GM13977 (cell line): ENCODE measurements around the gene CHD9NB.

Source experiments
- DNase-seq: peaks from one replicate; pipeline ENCODE4 v3.0.0; 2012; ENCODE audit warnings: low spot score
- CTCF ChIP-seq: IDR thresholded peaks from 2 replicates; pipeline ENCODE4 v1.5.1; 2012; ENCODE audit warnings: mild to moderate bottlenecking, control low read depth; ENCODE audit not compliant: insufficient read depth; ENCODE audit errors: extremely low read depth, missing control alignments
- in situ Hi-C: fragments of 300-500 bp; cut with MboI; formaldehyde crosslinking; loops from one replicate; pipeline ENCODE4 v1.12.0; 2022; ENCODE audit warnings: low sequenced_read_pairs, low pct_unique_long_range_greater_than_20kb, mixed read lengths, inconsistent platforms; ENCODE audit not compliant: unreplicated experiment

CHD9NB gene

GRCh38 chr16:53052519-53053501 is at the start of gene CHD9NB:
TSS of gene CHD9NB (minus strand) at chr16:53052897. CDS start at chr16:53044158, 8,739 bp downstream.
- DNase-seq: peak; percentile 49
- in situ Hi-C loops: loop anchor here (25.0 kb wide), 1 partner anchor 109 kb away; no protein-coding TSS in a partner anchor
- no peak for TF ChIP-seq CTCF

GRCh38 chr16:53100889-53101288 is 48.2 kb upstream of the CHD9NB start:
- TF ChIP-seq CTCF: no peak
- in situ Hi-C loops: no loop called here
- no peak for DNase-seq

- in situ Hi-C loops: no loop called here
- TF ChIP-seq CTCF: no peak
- no peak for DNase-seq
Measured at GRCh38 chr16:53100131-53100748, 47.5 kb upstream of the CHD9NB start.

- in situ Hi-C loops: no loop called here
- DNase-seq: peak; percentile 54
- no peak for TF ChIP-seq CTCF
Measured at GRCh38 chr16:53099318-53100130, 46.8 kb upstream of the CHD9NB start.

GRCh38 chr16:53098526-53099317 is 46.0 kb upstream of the CHD9NB start:
- DNase-seq: peak; percentile 67
- in situ Hi-C loops: no loop called here
- TF ChIP-seq CTCF: no peak

GRCh38 chr16:53097190-53097589 is 44.5 kb upstream of the CHD9NB start:
- no peak for DNase-seq
- in situ Hi-C loops: no loop called here
- no peak for TF ChIP-seq CTCF
